Activated CD8-positive, alpha-beta memory T cell treated with anti-CD3 and anti-CD28 coated beads, Interleukin-2, amount 50 U/mL, for 4 hours (primary cell): ENCODE data around the gene NCOR1.
"Not testable (repeated sequence)": the region's sequence is repeated elsewhere in the genome, so short reads cannot be mapped to it uniquely, and the experiment has no call there.

Experiments used
- DNase-seq: peaks from one replicate; pipeline ENCODE4 v3.0.0-alpha.2; 2020

NCOR1 gene

DNA sequence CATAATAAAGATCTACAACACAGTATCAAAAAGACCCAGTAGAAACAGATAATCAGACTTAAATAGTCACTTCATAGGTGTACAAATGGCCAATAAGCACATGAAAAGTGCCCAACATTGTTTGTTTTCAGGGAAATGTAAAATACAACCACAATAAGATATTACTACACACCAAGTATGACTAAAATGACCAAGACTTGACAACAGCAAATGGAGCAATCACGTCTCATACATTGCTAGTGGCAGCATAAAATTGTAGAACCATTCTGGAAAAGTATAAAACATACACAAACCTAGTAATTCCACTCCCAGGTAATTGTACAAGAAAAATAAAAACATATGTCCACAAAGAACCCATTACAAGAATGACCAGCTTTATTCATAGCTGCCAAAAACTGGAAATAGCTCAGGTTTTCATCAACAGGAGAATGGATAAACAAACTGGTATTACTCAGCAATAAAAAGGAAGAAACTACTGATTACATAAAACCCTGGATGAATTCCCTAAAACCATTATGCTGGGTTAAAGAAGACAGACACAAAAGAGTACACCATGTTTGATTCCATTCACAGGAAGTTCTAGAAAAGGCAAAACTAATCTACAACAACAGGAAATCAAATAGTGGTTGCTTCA is 130.2 kb downstream of the NCOR1 start:
- no peak for DNase-seq

DNA sequence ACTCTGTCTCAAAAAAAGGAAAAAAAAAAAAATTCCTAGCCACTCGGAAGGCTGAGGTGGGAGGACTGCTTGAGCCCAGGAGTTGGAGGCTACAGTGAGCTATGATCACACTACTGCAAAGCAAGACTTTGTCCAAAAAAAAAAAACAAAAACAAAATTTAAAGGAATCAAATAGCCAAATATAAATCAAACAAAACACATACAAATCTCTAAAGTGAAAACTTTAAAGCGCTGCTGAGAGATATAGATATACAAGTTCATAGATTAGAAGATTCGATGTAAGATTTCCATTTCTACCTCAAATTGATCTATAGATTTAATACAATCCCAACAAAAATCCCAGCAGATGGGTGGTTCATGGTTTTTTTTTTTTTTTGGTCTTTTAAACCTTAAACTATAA is 132.1 kb downstream of the NCOR1 start:
- DNase-seq = no peak

DNA sequence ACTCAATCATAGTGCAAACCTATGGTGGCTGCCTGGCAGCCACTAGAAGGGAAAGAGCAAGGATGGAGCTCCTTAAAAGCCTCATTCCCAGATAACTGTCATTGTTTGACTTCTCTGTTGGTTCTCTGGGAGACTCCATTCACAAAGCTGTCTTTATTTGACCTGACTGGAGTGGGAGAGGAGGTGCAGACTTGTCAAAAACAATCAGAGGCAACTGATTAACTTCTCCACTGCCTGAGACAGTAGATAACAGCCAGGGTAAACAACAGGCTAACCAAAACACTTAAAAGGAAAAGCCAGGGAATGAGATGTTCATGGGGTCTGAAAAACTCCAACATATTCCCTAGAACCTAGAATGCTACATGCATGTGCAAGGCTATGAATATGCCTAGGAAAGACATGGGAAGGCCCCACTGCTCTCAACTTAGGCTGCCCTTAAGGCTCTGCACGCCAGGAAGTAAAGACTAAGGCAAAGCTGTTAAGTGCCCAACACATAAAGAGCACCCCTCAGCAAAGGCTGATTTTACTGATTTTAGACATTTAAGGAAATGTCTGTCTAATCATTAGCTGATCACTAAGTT is 133.7 kb downstream of the NCOR1 start:
- no peak for DNase-seq

DNA sequence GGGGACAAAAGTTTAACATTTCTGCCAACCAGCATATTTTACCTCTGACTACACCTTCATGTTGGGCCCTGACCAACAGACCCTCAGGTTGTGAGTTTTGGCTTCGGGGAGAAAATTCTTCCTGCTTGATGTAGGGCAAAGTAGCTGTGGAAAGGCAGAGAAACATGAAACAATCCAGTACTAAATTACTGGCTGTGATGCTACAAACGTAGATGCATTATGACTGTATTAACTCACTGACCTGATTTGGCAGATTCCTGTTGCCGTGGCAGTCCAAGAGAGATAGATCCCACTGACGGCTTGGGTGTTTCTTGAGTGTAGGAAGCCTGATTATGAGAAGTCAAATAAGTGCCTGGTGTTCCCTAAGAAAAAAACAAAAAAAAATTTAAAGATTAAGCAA is 135.0 kb downstream of the NCOR1 start:
- DNase-seq = no peak

DNA sequence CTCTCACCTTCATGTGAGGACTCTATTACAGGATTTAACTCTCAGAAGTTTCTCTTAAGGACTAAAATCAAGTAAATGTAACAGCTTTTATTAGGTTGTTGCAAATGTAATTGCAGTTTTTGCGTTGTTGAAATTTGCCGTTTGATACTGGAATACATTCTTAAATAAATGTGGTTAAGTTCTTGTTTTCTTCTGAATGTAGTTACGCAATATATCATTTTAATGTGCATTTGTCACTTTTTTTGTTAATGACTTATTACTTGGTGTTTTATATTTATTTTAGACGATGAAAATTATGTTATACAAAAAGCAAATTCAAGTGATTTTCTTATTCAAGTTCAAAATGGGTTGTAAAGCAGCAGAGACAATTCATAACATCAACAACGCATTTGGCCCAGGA is 139.4 kb downstream of the NCOR1 start:
- no peak for DNase-seq

DNA sequence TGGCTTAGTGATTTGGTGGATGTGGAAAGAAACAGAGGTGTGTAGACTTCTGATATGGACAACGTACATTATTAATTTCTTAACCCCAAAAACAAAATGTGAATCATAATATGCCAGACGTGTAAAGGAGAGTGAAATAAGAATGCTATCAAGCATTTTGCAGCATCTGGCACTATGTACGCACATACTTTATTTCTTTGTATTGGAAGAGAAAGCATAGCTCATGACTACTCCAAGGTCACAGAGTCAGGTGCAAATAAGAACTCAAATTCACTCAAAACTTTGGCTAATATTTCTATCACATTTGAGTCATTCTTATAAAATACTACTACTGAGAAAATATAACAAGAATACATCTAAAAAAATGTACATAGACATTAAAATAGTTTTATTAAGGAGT is 140.9 kb downstream of the NCOR1 start:
- DNase-seq = no peak

DNA sequence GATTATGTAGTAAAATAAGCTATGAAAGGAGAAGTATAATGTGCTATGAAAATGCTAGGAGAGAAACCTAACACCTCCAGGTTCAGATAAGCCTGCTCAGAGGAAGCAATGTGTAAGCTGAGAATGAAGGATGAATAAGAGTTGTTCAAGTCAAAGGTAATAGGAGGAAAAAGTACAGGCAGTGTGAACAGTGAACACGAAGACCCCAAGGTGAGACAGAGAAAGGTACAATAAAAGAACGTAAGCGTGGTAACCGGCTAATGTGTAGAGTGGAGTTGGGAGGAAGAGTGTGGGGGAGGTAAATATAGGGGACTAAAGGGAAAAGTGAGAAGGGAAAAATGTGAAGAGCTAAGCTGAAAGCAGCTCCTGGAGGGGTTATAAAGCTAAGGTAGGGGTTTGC is 141.5 kb downstream of the NCOR1 start:
- no peak for DNase-seq

DNA sequence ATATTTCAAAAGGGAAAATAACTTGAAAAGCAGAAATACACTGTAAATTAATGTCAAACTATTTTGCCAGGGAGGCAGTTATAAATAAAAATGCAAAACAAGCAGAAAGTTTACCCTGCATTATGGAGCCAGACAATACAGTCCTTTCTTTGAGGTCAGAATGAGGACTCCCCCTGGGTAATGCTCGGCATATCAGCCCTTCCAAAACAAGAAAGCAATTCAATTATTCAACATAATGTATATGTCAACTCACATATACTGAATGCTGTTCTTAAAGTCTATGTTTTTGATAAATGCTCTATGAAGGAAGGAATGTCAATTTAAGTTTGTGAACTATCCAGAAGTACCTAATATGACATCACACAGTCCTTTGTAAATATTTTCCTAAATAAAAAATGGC is 143.3 kb downstream of the NCOR1 start:
- no peak for DNase-seq

DNA sequence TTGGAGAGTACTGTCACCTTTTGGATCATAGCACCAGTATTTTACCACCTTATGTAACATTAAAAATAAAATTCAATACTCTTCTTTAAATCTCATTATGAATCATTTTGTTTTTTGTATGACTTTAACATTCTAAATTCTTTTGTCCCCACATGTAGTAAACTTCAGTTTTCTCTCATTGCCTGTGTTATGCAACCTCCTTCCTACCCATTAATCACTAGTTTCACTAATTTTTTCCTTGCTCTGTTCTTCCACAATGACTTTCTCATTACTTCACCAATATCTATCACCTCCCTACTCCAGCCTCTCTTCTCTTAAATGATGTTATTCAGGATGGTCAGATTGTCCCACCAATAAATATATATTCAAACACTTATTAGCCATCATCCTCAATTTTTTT is 147.0 kb downstream of the NCOR1 start:
- DNase-seq = no peak

DNA sequence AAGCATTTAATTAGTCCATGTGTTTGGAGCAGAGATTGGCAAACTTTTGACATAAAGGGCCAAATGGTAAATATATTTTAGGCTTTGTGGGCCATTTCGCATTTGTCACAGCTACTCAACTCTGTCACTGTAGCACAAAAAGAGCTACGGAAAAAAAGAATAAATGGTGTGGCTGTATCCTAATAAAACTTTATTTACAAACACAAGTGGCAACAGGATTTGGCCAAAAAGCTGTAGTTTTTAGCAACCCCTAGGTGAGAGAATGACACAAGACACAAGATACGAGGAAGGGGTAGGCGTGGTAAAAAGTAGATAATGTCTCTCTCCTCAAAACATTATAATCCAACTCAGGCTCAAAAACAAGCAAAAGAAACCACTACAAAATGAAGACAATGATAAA is 149.2 kb downstream of the NCOR1 start:
- DNase-seq = no peak

DNA sequence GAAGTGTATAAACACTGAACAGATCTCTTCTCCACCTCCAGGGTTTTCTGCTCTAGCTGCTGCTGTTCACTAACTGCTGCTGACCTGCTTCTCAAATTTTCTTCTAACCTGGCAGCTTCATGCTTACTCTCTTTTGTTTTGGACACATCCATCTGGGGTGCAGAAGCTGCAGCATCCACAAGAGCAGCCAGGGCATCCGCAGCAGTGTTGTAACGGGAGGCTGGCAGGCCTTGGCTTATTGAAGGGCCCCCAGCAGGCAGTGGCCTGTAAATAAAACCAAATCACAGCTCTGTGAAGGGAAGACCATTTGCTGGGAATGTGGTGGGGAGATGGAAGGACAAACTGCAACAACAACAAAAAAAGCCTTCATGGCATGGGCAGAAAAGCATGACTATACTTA is 153.7 kb downstream of the NCOR1 start:
- no peak for DNase-seq

DNA sequence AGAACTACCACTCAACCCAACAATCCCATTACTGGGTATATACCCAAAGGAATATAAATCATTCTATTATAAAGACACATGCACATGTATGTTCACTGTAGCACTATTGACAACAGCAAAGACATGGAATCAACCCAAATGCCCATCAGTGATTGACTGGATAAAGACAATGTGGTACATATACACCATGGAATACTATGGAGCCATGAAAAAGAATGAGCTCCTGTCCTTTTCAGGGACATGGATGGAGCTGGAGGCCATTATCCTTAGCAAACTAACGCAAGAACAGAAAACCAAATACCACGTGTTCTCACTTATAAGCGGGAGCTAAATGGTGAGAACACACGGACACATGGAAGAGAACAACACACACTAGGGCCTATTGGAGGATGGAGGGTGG is 160.2 kb downstream of the NCOR1 start:
- not testable (repeated sequence) for DNase-seq

DNA sequence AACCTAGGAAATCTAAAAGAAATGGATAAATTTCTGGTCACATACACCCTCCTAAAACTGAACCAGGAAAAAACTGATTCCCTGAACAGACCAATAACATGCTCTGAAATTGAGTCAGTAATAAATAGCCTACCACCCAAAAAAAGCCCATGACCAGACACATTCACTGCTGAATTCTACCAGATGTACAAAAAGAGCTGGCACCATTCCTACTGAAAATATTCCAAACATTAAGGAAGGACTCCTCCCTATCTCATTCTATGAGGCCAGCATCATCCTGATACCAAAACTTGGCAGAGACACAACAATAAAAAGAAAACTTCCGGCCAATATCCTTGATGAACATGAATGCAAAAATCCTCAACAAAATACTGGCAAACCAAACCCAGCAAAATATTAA is 162.8 kb downstream of the NCOR1 start:
- no peak for DNase-seq

DNA sequence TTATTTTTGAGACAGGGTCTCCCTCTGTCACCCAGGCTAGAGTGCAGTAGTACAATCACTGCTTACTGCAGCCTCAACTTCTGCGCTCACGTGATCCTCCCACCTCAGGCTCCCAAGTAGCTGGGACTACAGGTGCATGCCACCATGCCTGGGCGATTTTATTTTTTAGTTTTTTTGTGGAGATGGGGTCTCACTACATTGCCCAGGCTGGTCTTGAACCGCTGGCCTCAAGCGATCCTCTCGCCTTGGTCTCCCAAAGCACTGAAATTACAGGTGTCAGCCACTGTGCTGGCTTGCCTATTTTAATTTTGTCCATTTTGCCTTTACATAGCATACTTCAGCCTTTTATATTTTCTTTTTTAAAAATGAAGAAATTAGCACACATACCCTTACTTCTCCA is 164.5 kb downstream of the NCOR1 start:
- no peak for DNase-seq

DNA sequence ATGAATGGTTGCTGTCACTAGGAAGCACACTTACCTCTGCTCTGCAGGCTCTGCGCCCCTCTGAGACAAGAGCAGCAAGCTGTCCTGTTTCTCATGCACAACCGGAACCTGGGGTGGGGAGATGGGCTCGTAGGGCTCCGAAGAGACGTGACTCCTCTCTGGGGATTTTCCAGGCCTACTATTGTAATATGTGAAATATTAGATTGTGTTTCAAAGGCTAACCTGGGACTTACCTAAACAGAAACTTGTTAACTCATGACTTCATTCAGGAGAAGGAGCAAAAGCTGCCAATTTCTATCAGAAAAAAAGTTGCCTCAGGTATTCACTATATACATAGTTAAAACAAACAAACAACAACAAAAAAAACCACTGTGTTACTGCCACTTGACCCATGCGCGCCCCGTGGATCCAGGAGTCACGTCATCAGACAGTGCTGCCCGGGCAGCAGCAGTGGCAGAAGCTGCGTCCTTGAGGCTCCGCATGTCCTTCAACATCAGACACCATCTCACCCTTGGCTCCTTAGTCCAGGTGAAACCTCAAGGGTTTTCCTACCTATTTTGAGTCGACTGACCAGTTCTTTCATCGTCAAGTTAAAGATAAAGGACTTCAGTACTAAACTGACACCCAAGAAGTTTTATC is 166.4 kb downstream of the NCOR1 start:
- no peak for DNase-seq

DNA sequence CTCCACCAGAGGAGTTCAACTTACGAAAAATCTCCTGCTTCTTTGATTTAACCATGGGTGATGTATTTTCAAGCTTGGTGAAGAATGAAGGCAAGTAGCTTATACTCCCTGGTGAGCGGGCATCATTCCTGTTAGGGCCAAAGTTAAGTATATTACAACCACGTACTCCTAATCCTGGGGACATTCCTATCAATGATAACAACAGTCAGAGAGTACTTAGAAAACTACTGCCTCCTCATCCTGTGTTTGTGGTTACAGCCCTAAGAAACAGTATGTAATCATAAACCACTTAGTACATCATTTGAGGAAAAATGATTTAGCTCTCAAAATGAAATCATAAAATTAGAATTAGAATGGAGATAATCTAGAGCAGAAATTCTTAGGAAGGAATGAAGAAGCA is 168.4 kb downstream of the NCOR1 start:
- DNase-seq = no peak

DNA sequence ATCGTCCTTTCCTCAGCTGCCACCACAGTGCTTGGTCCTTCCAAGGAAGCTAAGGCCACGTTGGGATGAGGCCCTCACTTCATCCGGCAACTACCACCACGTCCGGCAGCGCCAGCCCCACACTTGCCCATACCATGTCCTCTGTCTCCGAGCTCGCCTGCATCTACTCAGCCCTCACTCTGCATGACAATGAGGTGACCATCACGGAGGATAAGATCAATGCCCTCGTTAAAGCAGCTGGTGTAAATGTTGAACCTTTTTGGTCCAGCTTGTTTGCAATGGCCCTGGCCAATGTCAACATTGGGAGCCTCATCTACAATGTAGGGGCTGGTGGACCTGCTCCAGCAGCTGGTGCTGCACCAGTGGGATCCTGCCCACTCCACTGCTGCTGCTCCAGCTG is 170.8 kb downstream of the NCOR1 start:
- no peak for DNase-seq

DNA sequence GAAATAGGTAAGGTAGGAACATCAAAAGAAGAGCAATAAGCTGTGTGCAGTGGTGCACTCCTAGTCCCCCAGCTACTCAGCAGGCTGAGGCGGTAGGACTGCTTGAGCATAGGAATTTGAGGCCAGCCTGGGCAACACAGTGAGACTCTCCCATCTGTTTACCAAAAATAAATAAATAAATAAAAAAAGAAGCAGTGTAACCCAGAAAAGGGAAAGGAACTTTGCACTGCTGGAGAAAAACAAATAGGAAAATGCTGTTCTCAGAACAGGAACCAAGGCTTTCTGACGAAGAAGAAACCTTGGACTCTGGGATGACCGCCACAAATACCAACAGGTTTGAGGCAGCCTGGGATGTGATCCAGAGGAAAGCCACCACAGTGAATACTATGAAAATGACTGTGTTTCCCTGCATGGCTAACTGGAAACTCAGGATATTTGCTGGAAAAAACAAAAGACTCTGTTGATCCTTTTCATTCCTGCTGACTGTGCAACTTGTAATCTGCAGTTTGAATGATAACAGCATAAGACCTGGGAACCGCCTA is 174.6 kb downstream of the NCOR1 start:
- DNase-seq = no peak

DNA sequence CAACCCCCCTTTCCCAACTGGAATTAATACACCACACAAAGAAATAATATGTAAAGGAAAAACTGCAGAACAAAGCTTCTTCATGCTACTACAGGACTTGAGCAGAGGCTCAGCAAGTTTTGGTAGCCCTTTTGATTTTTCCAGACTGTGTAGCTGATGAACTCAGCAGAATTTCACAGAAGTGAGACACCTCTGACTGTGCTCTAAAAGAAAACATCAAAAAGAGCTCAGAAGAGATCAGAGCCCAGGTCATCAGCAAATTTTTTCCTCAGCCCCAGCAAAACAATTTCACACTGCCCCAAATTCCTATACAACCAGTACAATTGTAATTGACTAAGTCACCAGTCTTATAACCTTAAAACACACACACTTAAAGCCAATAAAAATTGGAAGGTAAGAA is 177.7 kb downstream of the NCOR1 start:
- no peak for DNase-seq

DNA sequence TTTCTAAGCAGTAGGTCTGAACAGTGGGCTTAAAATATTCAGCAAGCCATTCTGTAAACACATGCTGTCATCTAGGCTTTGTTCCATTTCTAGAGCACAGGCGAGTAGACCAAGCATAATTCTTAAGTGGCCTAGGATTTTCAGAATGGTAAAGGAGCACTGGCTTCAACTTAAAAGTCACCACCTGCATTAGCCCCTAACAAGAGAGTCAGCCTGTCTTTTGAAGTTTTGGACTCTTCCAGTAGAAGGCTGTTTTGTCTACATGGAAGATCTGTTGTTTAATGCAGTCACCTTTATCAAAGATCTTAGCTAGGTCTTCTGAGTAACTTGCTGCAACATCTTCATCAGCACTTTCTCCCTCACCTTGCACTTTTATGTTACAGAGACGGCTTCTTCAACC is 179.1 kb downstream of the NCOR1 start:
- no peak for DNase-seq

DNA sequence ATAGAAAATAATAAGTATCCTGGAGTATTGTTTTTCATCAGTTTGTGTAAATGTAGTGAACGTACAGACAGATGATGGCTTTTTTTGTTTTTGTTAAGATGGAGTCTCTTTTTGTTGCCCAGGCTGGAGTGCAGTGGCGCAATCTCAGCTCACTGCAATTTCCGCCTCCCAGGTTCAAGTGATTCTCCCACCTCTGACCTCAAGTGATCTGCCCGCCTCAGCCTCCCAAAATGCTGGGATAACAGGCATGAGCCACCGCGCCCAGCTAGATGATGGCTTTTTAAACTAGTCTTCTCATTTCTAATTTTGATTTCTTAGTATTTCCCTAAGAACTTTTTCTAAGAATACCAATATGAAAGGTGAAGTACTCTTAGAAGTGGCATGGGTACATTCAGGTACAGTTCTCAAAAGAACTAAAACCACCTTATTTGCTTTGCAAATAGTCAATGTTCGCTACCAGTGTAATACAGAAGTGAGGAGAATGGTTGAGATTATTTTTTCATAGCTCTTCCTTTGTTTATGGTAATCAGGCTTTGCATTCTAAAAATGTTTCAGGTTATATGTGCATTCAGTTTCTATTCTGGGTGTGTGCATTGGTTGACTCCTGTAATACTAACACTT is 181.5 kb downstream of the NCOR1 start:
- no peak for DNase-seq

DNA sequence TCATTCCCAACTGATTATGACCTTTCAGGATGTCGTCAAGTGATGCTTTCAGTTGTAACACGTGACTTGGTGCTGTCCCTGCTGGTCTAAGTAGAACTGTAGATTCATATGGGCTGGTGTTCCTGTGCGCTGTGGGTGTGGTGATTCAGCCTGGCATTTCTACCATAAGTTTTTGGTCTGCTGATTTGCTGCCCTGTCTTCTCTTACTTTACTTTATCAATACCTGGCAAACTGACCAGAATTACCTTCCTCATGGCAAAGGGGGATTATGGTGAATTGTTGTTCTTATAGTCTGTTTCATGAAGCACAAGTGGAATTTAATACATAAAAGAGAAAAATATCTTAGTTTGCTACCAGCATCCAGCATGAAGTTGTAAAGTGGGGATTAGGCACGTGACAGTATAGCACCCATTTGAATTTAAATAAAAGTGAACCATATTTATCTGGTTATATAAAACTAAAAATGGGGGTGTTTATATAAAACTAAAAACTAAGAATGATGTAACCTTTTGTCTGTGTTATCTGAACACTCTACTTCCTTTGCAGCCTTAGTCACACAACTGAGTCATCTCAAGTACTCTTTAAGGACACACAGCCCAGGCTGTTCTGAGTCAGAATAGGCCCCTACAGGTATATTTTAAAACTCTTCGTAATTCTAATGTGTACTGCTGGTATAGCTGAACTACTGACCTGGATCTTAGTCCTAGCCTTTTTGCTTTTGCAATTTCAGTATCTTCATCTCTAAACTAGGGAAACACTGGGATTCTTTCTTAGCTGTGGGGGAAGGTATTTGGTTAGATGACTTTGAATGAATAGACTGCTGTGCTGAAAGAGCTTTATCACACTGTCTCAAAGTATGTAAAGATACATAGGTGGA is 187.4 kb downstream of the NCOR1 start:
- peak; percentile 32 for DNase-seq

DNA sequence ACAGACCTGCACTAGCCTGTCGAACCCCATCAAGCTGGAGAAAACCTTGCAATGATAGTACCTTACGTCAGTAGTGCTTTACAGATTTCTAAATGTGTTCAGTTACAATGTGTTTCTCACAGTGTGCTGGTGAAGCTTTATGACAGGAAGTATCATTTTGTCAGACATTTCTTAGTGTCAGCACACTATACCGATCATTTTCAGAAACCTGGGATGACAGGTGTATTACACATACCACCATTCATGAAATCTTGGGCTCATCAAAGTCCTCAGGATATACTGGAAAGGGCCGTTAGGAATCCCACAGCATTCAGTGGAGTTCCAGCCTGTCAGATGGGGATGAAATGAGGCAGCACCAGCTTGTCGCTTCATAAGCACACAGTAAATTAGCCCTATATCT is 188.4 kb downstream of the NCOR1 start:
- DNase-seq = no peak
